K562 (cell line): ENCODE results near the gene RBPJL. TPM values are rescaled to one million over a fixed set of nuclear protein-coding genes. Genes with fewer than 3 reads are reported as not detected.

Source experiments
- BCOR ChIP-seq: fragments of 450-650 bp; IDR thresholded peaks from 2 replicates; pipeline ENCODE4 v1.6.1; 2016
- BRD9 ChIP-seq: fragments of 450-650 bp; IDR thresholded peaks from 2 replicates; pipeline ENCODE4 v1.6.1; 2018; ENCODE audit warnings: low read depth; ENCODE audit not compliant: partially characterized antibody
- CCAR2 ChIP-seq: fragments of 200-400 bp; formaldehyde crosslinking; IDR thresholded peaks from 2 replicates; pipeline ENCODE4 v1.6.1; 2017; ENCODE audit warnings: mild to moderate bottlenecking, low read depth, low read length
- CLOCK ChIP-seq: fragments of 250-450 bp; sonication (Bioruptor Pico); IDR thresholded peaks from 2 replicates; pipeline ENCODE4 v1.4.0; 2020; ENCODE audit warnings: mild to moderate bottlenecking, moderate library complexity, borderline replicate concordance
- CSDE1 ChIP-seq, 2 experiments: fragments of 450-650 bp; IDR thresholded peaks; 2 replicates each; pipeline ENCODE4 v1.6.1; 2016; ENCODE audit warnings: mild to moderate bottlenecking in 1 of 2
- ETV6 ChIP-seq, 3 experiments: fragments of 150-350 bp in 1 of 3; sonication (generic) in 1 of 3; formaldehyde crosslinking in 1 of 3; IDR thresholded peaks; 2 replicates each; pipeline versions ENCODE4 v1.6.1 to v1.8.0; 2014 to 2022; ENCODE audit warnings: borderline replicate concordance in 2 of 3, low read depth in 2 of 3, antibody characterized with exemption in 1 of 3, low read length in 1 of 3, mild to moderate bottlenecking in 1 of 3, missing genetic modification reagents in 1 of 3
- KDM5B ChIP-seq: fragments of 200-600 bp; sonication (generic); IDR thresholded peaks from 2 replicates; pipeline ENCODE4 v1.6.1; 2012; ENCODE audit warnings: low read depth, mild to moderate bottlenecking, moderate library complexity, low read length, control low read depth, inconsistent platforms; ENCODE audit not compliant: insufficient replicate concordance
- KLF6 ChIP-seq: fragments of 250-450 bp; sonication (Bioruptor Pico); IDR thresholded peaks from 2 replicates; pipeline ENCODE4 v1.4.0; 2020; ENCODE audit warnings: mild to moderate bottlenecking, moderate library complexity, borderline replicate concordance
- NUFIP1 ChIP-seq: fragments of 450-650 bp; IDR thresholded peaks from 2 replicates; pipeline ENCODE4 v1.6.1; 2018; ENCODE audit not compliant: partially characterized antibody
- PRDM10 ChIP-seq: fragments of 450-650 bp; IDR thresholded peaks from 2 replicates; pipeline ENCODE4 v1.6.1; 2018; ENCODE audit not compliant: partially characterized antibody
- RAD51 ChIP-seq: fragments of 450-650 bp; IDR thresholded peaks from 2 replicates; pipeline ENCODE4 v1.7.1; 2016; ENCODE audit warnings: low read depth, mild to moderate bottlenecking, borderline replicate concordance
- ZFP30 ChIP-seq: fragments of 250-450 bp; sonication (Bioruptor Pico); IDR thresholded peaks from 2 replicates; pipeline ENCODE4 v1.8.0; 2022; ENCODE audit warnings: moderate library complexity, mild to moderate bottlenecking, inconsistent platforms, borderline replicate concordance
- ZNF253 ChIP-seq: fragments of 250-450 bp; sonication (Bioruptor Pico); conservative IDR thresholded peaks from 2 replicates; pipeline ENCODE4 v1.6.1; 2021; ENCODE audit warnings: mild to moderate bottlenecking
- ZNF347 ChIP-seq: fragments of 450-650 bp; formaldehyde crosslinking; IDR thresholded peaks from 2 replicates; pipeline ENCODE4 v1.4.0; 2020; ENCODE audit warnings: low read depth, mild to moderate bottlenecking, moderate library complexity
- polyA plus RNA-seq, 8 experiments: library from polyadenylated mRNA; depleted of rRNA in 4 of 8; stranded (reverse) in 5 of 8; unstranded in 3 of 8; fragments of >200 nt; fragmentation: Nextera tagmentation in 2 of 8; fragmentation: Illumina TruSeq in 1 of 8; extraction: Ambion mirVana in 2 of 8; extraction: Trizol in 1 of 8; gene quantifications; 2 replicates each; pipeline versions ENCODE4 v1.2.1 to v1.2.3, GENCODE V29; 2011 to 2014; ENCODE audit warnings: inconsistent platforms in 1 of 8, missing spikeins in 1 of 8
- total RNA-seq, 7 experiments: library from RNA; depleted of rRNA in 6 of 7; stranded (reverse); fragments of >200 nt in 6 of 7; fragmentation: Illumina TruSeq in 2 of 7; extraction: Trizol in 2 of 7; gene quantifications; 2 replicates each; pipeline versions ENCODE4 v1.2.1 to v1.2.3, GENCODE V29; 2011 to 2021; ENCODE audit warnings: low replicate concordance in 1 of 7
- TF ChIP-seq, protein P1 (sequence below): sonication (generic); formaldehyde crosslinking; IDR thresholded peaks from 2 replicates; pipeline ENCODE4 v1.8.0; 2022; ENCODE audit warnings: mild to moderate bottlenecking, missing genetic modification reagents

RBPJL gene
- total and polyA plus RNA-seq, 9 of the 15 experiments (the other 6 are each of a cell fraction or from before 2014, with no cell fraction given): not detected

DNA sequence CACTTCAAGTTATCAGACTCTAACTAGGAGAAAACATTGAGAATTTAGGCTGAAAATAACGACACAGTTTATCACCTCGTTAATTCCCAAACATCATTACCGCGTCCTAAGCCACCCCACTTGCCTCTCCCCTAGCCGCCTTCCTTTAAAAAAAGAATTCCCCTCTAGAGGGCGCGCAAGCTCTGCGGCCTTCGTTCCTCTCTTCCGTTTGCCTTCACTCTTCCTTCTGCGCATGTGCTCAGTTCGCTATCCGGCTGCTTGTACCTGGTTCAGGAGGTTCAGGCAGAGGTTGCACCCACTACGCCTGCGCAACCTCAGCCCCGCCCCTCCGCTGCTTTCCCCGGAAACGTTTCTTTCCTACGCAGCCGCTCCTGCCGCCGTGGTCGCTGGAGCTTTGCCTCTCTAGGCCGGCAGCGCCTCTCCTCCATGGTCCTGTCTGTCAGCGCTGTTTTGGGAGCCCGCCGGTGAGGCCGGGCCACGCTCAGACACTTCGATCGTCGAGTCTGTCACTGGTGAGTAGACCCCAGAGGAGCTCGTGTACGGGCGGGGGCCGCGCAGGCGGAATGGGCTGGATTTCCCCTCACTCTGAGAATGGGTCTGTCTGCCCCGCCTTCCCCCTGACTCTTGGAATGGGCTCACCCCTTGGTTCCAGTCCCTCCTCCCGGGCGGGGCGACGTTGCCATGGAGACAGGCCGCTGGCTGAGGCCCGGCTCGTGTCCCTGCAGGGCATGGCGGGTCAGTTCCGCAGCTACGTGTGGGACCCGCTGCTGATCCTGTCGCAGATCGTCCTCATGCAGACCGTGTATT is 56.4 kb downstream of the RBPJL start, which contains the start of gene SYS1 (continued):
- peak; percentile 99 for TF ChIP-seq PRDM10
- peak; percentile 31 for TF ChIP-seq BRD9
- TF ChIP-seq RAD51: no peak; the same call in 1 of the 2 replicates
- no peak for TF ChIP-seq ETV6 (IDR thresholded peaks at IDR 0.05; ENCODE audit: borderline replicate concordance in 1 of 2, low read depth in 2 of 2, low read length in 1 of 2)
- TF ChIP-seq ETV6 (CRISPR knock-in tag; IDR thresholded peaks at IDR 0.05; ENCODE audit: borderline replicate concordance): no peak
- TF ChIP-seq, protein P1, sequence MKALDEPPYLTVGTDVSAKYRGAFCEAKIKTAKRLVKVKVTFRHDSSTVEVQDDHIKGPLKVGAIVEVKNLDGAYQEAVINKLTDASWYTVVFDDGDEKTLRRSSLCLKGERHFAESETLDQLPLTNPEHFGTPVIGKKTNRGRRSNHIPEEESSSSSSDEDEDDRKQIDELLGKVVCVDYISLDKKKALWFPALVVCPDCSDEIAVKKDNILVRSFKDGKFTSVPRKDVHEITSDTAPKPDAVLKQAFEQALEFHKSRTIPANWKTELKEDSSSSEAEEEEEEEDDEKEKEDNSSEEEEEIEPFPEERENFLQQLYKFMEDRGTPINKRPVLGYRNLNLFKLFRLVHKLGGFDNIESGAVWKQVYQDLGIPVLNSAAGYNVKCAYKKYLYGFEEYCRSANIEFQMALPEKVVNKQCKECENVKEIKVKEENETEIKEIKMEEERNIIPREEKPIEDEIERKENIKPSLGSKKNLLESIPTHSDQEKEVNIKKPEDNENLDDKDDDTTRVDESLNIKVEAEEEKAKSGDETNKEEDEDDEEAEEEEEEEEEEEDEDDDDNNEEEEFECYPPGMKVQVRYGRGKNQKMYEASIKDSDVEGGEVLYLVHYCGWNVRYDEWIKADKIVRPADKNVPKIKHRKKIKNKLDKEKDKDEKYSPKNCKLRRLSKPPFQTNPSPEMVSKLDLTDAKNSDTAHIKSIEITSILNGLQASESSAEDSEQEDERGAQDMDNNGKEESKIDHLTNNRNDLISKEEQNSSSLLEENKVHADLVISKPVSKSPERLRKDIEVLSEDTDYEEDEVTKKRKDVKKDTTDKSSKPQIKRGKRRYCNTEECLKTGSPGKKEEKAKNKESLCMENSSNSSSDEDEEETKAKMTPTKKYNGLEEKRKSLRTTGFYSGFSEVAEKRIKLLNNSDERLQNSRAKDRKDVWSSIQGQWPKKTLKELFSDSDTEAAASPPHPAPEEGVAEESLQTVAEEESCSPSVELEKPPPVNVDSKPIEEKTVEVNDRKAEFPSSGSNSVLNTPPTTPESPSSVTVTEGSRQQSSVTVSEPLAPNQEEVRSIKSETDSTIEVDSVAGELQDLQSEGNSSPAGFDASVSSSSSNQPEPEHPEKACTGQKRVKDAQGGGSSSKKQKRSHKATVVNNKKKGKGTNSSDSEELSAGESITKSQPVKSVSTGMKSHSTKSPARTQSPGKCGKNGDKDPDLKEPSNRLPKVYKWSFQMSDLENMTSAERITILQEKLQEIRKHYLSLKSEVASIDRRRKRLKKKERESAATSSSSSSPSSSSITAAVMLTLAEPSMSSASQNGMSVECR: peak; percentile 81
- no peak for TF ChIP-seq CLOCK (CRISPR knock-in tag)
- TF ChIP-seq KLF6: no peak
- peak; percentile 66 for TF ChIP-seq KDM5B
- no peak for TF ChIP-seq NUFIP1
- no peak for TF ChIP-seq CCAR2
- TF ChIP-seq ZNF253: no peak
- peak in 1 of 2 experiments; percentile 95; a peak in 2 of 4 replicates for TF ChIP-seq CSDE1 (IDR thresholded peaks at IDR 0.05)
- no peak for TF ChIP-seq ZNF347 (CRISPR knock-in tag)
- 0 out of 2 replicates have a peak, but pooled peaks have one; percentile 48 for TF ChIP-seq BCOR
- no peak for TF ChIP-seq ZFP30 (CRISPR knock-in tag)
